Measurements from ENCODE around the gene IFNAR1.

- no peak for TF ChIP-seq CTCF (IDR thresholded peaks at IDR 0.05; ENCODE audit: poor library complexity)
- TF ChIP-seq EZH2 (IDR thresholded peaks at IDR 0.05; ENCODE audit: borderline replicate concordance), result no peak
Measured at GRCh38 chr21:33302796-33303195, 22.0 kb upstream of the IFNAR1 start.

Data from hepatocyte (in vitro differentiated cells).